Left ventricle myocardium inferior (tissue), 1 donor: ENCODE data around the gene CTDSP1. TPM values are rescaled to one million over a fixed set of nuclear protein-coding genes. Genes with fewer than 3 reads are reported as not detected.

Experiments
- DNase-seq: peaks from one replicate; pipeline ENCODE4 v3.0.0-alpha.2; 2020
- H3K27ac ChIP-seq: fragments of 200-600 bp; replicated peaks from 2 replicates; pipeline ENCODE4 v1.8.0; 2021
- H3K27me3 ChIP-seq: fragments of 200-600 bp; 2 replicates; pipeline ENCODE4 v1.8.0; 2021; ENCODE audit warnings: low read depth
- H3K36me3 ChIP-seq: fragments of 200-600 bp; 2 replicates; pipeline ENCODE4 v1.8.0; 2021
- H3K4me1 ChIP-seq: fragments of 200-600 bp; 2 replicates; pipeline ENCODE4 v1.8.0; 2021
- H3K4me3 ChIP-seq: fragments of 200-600 bp; 2 replicates; pipeline ENCODE4 v1.8.0; 2021; ENCODE audit warnings: mild to moderate bottlenecking, moderate library complexity
- H3K9me3 ChIP-seq: fragments of 200-600 bp; replicated peaks from 2 replicates; pipeline ENCODE4 v1.8.0; 2021
- CTCF ChIP-seq: fragments of 200-600 bp; IDR thresholded peaks from 2 replicates; pipeline ENCODE4 v1.8.0; 2021; ENCODE audit warnings: antibody characterized with exemption, mild to moderate bottlenecking, borderline replicate concordance
- intact Hi-C: fragments of 100-400 bp; cut with micrococcal nuclease; formaldehyde crosslinking; loops from one replicate; pipeline ENCODE4 v1.11.0; 2022
- total RNA-seq: library from RNA; stranded (reverse); fragmentation: NEBNext Ultra II Directional; extraction: Animal tissue kit (Norgen Biotek cat#: 25700); gene quantifications from one replicate; pipeline ENCODE4 v1.2.1, GENCODE V29; 2021
- donor health status: DM: no; HTN: yes; CAD: no; lungs with severe emphysema.

The CTDSP1 gene
- total RNA-seq, 1 donor from 2014 or later, result 81.5 TPM

DNA sequence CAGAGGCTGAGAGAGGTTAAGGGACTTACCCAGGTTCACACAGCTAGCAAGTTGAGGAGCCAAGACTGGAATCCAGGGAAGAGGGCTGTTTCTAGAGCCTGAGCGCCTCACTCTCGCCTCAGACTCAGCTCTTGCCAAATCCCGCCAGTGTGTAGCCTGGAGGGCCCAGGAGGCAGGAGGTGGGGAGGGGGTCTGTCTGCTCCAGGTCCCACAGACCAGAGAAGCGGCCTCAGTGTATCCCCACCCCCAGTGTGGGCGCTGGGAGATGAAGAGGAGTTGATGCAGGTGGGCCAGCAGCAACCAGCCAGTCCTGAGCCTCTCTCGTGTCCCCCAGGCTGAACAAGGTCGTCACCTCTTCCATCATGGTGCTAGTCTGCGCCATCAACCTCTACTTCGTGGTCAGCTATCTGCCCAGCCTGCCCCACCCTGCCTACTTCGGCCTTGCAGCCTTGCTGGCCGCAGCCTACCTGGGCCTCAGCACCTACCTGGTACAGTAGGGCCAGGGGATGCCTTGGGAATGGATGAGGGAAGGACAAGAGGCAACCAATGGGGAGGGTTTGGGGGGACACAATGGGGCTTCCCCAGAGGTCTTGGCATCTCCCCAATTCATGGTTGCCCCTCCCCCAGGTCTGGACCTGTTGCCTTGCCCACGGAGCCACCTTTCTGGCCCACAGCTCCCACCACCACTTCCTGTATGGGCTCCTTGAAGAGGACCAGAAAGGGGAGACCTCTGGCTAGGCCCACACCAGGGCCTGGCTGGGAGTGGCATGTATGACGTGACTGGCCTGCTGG is 5.2 kb upstream of the CTDSP1 start:
- Histone ChIP-seq H3K4me1 (peaks cover 35% of the 10 kb centered on the region), H3K27ac (no peak overlapping the region), H3K9me3 (no peaks in the 10 kb centered on the region), H3K4me3 (no peak overlapping the region), H3K27me3 (no peaks in the 10 kb centered on the region), H3K36me3 (no peaks in the 10 kb centered on the region)
- no peak for DNase-seq
- TF ChIP-seq CTCF, result no peak
- intact Hi-C loops, result loop anchor here (10.0 kb wide), 1 partner anchor 100 kb away; the partner anchor contains the start of gene TMBIM1

- no peaks in the 10 kb centered on the region for H3K27me3 ChIP-seq
- no peak for DNase-seq
- intact Hi-C loops, result loop anchor here (10.0 kb wide), 1 partner anchor 100 kb away; the partner anchor contains the start of gene TMBIM1
- H3K9me3 ChIP-seq, result no peaks in the 10 kb centered on the region
- H3K4me1 ChIP-seq, result peaks cover 37% of the 10 kb centered on the region
- no peaks in the 10 kb centered on the region for H3K36me3 ChIP-seq
- peak overlapping the region; percentile 100 for H3K4me3 ChIP-seq
- no peak for TF ChIP-seq CTCF
- H3K27ac ChIP-seq, result peak overlapping the region; percentile 100
These were observed 4.6 kb upstream of the CTDSP1 start for GRCh38 chr2:218395090-218395444.

DNA sequence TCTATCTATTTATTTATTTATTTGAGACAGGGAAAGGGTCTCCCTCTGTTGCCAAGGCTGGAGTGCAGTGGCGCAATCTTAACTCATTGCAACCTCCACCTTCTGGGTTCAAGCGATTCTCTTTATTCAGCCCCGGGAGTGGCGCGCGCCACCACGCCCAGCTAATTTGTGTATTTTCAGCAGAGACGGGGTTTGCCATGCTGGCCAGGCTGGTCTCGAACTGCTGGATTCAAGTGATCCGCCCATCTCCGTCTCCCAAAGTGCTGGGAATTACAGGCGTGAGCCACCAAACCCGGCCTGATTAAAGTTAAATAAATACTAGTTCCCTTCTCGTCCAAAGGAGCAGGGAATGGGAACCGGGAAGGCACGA is 4.2 kb upstream of the CTDSP1 start:
- TF ChIP-seq CTCF, result no peak
- no peaks in the 10 kb centered on the region for H3K36me3 ChIP-seq
- DNase-seq, result no peak
- intact Hi-C loops, result loop anchor here (10.0 kb wide), 1 partner anchor 101 kb away; the partner anchor contains the start of gene TMBIM1
- H3K9me3 ChIP-seq, result no peaks in the 10 kb centered on the region
- peak overlapping the region; percentile 100 for H3K27ac ChIP-seq
- peak overlapping the region; percentile 100 for H3K4me3 ChIP-seq
- peaks cover 41% of the 10 kb centered on the region for H3K4me1 ChIP-seq
- H3K27me3 ChIP-seq, result no peaks in the 10 kb centered on the region

GRCh38 chr2:218395826-218396687 is 3.6 kb upstream of the CTDSP1 start:
- peaks cover under 1% of the 10 kb centered on the region for H3K36me3 ChIP-seq
- H3K9me3 ChIP-seq, result no peaks in the 10 kb centered on the region
- peak overlapping the region; percentile 100 for H3K27ac ChIP-seq
- H3K27me3 ChIP-seq, result no peaks in the 10 kb centered on the region
- peak; percentile 93 for DNase-seq
- intact Hi-C loops, result loop anchor here (10.0 kb wide), 1 partner anchor 101 kb away; the partner anchor contains the start of gene TMBIM1
- peaks cover 47% of the 10 kb centered on the region for H3K4me1 ChIP-seq
- H3K4me3 ChIP-seq, result peak overlapping the region; percentile 100
- peak; percentile 95 for TF ChIP-seq CTCF

DNA sequence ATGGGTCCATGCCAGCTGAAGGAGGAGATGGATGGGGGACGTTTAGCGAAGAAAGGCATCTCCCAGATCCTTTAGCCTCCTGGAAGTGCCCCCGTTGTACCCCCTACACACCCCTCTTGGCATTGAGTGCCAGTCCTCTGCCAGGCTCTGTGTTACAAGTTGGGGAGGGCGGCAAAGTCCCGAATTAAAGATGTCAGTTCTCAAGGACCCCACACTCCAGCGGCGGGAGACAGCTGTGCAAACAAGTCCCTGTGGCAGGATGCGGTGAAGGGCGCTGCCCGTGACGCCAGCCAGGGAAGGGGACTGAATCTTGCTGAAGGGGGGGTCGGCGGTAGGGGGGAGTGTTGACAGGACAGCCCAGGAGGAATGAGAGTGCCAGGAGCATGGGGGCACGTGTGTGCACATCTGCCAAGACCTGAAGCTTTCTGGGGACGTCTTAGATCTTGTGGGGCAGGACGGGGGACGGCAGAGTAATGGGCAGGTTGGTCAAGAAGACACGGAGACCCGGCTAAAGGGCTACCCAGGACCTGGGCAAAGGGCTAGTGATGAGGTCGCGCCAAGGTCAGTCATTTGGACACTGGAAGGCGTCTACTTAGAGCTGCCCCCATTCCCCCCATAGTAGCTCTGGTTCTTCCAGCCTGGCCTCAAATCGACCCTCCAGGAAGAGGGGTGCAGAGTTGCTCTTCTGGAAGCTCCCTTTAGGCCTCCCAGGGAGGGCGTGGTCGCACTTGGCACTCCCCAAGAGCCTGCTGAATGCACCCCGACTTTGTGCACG is 2.8 kb upstream of the CTDSP1 start:
- peaks cover 55% of the 10 kb centered on the region for H3K4me1 ChIP-seq
- peaks cover 9% of the 10 kb centered on the region for H3K36me3 ChIP-seq
- no peaks in the 10 kb centered on the region for H3K27me3 ChIP-seq
- H3K27ac ChIP-seq, result peak overlapping the region; percentile 100
- intact Hi-C loops, result loop anchor here (10.0 kb wide), 1 partner anchor 102 kb away; the partner anchor contains the start of gene TMBIM1
- TF ChIP-seq CTCF, result no peak
- H3K9me3 ChIP-seq, result no peaks in the 10 kb centered on the region
- H3K4me3 ChIP-seq, result peak overlapping the region; percentile 100
- peak; percentile 84 for DNase-seq
